Islet precursor cell (in vitro differentiated cells): ENCODE data around the gene RPS21.
A peak's percentile ranks its signal among the peaks of the same experiment; 100 is the strongest.

ENCODE experiments used
- DNase-seq: peaks from one replicate; pipeline ENCODE4 v3.0.0-alpha.2; 2018

The RPS21 gene

GRCh38 chr20:62386383-62387218 lies at the start of gene RPS21:
Gene RPS21 (plus strand): TSS chr20:62387103. CDS start chr20:62387339, 236 bp downstream.
- peak; percentile 95 for DNase-seq

GRCh38 chr20:62337558-62338293 lies 49.2 kb upstream of the RPS21 start:
- DNase-seq: no peak

GRCh38 chr20:62338294-62338620 lies 48.6 kb upstream of the RPS21 start:
- DNase-seq: no peak

- DNase-seq: no peak
Observed at GRCh38 chr20:62339647-62340062, 47.2 kb upstream of the RPS21 start.

GRCh38 chr20:62342910-62343309 lies 44.0 kb upstream of the RPS21 start:
- DNase-seq: no peak

- no peak for DNase-seq
Observed at GRCh38 chr20:62344092-62344491, 42.8 kb upstream of the RPS21 start.

GRCh38 chr20:62344782-62345181 lies 42.1 kb upstream of the RPS21 start:
- DNase-seq: no peak

- DNase-seq: no peak
Observed at GRCh38 chr20:62345681-62346370, 41.1 kb upstream of the RPS21 start.

- no peak for DNase-seq
Observed at GRCh38 chr20:62346398-62347150, 40.3 kb upstream of the RPS21 start.

- DNase-seq: no peak
Observed at GRCh38 chr20:62347151-62347404, 39.8 kb upstream of the RPS21 start.

- no peak for DNase-seq
Observed at GRCh38 chr20:62347445-62347844, 39.5 kb upstream of the RPS21 start.

- no peak for DNase-seq
Observed at GRCh38 chr20:62348604-62349003, 38.3 kb upstream of the RPS21 start.

- DNase-seq: no peak
Observed at GRCh38 chr20:62349556-62350097, 37.3 kb upstream of the RPS21 start.

- peak; percentile 89 for DNase-seq
Observed at GRCh38 chr20:62350098-62350628, 36.7 kb upstream of the RPS21 start.

- no peak for DNase-seq
Observed at GRCh38 chr20:62350629-62351422, 36.1 kb upstream of the RPS21 start.

GRCh38 chr20:62351469-62352401 lies 35.2 kb upstream of the RPS21 start:
- DNase-seq: no peak

GRCh38 chr20:62352402-62353288 lies 34.3 kb upstream of the RPS21 start:
- DNase-seq: no peak

GRCh38 chr20:62353289-62354030 lies 33.4 kb upstream of the RPS21 start:
- no peak for DNase-seq
